ENCODE measurements around the gene CHERP.

CHERP gene

DNA sequence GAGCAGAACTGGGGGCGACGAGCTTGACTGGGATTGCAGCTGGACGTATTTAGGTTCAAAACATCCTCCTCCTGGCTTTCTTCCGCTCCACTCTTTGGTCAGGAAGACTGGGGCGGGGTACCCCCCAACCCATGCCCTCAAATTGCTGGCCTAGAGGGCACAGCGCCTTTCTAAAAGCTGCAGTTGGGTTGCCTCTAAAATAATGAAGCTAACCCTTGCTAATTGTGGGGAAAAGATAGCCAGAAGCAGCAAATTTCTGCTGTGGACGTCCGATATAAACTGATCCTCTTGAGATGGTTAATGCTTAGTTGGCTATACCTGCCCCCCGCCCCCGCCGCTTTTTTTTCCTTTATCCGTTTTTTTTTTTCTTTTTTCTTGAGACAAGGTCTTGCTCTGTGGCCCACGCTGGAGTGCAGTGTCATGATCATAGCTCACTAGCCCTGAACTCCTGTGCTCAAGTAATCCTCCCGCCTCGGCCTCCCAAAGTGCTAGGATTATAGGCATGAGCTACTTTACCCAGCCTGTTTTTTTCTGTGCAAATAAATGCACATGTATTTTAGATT lies 754 bp upstream of the CHERP start:
- peak in 2 of 4 experiments; percentile 33 to 53 for DNase-seq

DNA sequence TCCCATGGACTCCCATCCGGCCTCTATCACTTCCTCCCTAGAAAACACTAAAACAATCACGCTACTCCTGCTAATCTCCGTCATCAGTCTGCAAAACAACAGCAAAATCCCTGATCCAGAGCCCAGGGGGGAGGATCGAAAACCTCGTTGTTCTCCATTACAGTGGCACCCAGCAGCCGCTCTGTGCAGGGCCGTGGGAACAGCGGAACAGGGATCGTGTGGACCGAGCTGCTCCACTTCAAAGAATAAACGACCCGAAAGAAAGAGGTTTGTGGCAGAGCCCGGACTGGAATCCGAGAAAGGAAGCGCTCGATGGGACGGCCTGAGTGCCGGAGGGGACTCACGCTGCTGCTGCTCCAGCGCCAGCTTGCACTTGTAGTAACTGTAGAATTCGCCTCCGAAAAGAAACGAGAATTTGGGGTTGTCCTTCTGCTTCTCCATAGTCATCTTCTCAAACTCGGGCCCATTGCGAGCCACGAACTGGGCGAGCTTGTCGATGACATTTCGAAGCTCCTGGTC lies 652 bp downstream of the CHERP start:
- peak in 3 of 4 experiments; percentile 23 to 43 (median 26) for DNase-seq

DNA sequence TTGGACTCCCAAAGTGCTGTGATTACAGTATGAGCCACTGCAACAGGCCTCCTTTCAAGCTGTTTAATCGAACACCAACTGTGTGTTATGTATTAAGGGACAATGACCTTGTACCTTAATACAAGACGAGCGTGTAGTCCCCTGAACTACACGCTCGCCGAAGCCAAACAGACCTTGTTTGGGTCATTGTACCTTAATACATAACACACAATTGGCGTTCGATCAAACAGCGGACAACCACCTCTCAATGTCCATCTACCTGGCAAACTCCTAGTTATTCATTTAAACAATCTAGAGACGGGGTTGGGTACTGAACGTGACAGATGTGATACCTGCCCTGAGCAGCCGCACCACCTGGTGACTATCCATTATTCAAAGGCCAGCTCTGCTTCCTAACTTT lies 1.3 kb downstream of the CHERP start:
- DNase-seq, result no peak

DNA sequence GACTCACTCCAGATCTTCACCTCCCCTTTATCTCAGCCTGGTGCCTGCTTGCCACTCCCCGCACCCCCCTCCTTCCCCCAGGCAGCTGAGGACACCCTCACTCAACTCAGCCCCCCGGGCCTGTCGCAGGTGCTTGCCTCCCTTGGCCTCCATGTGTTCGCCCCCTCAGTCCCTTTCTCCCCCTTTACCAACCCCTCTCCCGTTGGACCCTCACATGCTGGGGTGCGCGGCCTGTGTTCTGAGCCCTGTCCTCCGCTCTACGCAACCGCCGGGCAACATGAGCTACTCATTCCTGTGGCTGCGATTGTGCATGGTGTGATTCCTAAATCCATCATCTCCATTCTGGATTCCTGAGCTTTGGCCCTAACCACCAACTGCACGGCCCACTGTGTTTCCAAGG lies 5.1 kb downstream of the CHERP start:
- DNase-seq, result no peak

DNA sequence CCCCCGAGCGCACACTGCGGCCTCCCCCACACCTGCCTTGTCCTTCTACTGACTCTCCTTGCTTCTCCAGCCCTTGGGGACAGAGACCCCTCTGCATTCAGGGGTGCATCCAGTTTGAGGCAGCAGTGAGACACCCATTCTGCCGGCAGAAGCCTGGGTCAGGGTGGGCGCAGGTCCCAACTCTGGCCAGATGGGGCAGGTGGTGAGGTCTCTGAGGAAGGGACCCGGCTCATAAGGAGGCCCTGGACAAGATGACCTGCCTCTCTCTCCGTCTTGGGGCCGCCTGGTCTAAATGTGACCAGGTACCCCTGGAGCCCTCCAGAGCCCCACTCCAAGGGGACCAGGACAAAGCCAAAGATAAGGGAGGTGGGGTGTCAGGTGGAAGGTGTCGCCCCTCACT lies 6.1 kb downstream of the CHERP start:
- DNase-seq, result no peak

DNA sequence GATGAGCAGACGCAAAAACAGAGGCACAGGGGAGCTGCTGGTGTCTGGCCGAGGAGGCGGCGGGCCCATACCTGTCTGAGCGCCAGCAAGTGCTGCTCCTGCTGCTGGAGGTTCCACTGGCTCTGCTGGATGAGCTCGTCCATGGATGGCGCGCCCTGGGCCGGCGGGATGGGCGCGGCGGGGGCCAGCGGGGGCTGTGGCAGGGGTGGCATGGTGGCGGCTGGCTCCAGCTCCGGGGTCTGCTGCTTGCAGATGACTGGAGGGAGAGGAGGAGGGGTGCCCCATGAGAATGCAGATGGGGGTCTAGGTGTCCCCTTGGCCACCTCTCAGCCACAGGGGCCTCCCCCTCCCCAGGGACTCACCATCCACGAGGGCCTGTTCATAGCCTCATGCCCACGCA lies 6.9 kb downstream of the CHERP start:
- no peak for DNase-seq

DNA sequence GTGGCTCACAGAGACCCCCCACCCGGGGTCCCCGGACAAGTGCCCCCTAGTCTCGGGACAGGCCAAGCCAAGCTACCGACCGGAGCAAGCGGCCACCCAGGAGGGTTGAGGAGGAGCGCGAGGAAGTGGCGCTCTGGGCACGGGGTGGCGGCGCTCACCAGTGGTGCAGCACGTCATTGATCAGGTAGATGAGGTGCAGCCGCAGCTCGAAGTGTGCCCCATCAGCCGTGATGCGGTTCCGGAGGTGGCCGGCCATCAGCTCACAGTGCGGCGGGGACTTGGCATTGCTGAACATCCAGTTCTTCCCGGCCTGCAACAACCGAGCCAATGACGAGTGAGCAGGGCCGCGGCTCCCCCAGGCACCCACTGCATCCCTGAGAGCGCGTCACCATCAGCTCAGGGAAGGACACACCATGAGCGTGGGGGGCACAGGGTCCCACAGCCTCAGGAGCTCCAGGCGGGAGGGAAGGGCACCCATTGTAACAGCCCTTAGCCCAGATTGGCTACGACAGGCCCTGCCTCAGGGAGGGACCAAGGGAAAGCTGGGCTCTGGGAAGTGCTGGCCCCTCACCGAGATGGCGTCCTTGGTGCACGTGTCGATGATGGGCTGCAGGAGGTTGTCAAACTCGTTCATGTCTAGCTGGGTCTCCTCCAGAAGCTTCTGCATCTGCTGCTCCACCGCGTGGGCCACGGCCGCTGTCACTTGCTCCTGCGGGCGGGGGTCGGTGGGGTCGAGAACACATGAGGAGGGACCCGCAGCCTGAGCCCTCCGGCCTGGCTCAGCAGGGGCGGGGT lies 9.6 kb downstream of the CHERP start:
- no peak for DNase-seq

DNA sequence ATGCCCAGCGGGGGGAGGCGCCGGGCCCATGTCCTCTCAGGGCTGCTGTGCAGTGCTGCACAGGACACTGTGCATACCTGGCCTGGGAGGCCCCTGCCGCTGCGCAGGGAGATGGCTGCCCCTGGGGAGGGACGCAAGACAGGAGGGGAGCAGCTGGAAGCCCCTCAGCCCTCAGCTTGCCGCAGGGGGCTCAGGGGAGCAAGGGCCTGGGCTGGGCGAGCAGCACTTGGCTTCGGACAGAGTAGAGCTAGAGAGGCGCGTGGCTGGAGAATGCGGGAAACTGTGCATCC lies 10.9 kb downstream of the CHERP start:
- DNase-seq, result no peak

DNA sequence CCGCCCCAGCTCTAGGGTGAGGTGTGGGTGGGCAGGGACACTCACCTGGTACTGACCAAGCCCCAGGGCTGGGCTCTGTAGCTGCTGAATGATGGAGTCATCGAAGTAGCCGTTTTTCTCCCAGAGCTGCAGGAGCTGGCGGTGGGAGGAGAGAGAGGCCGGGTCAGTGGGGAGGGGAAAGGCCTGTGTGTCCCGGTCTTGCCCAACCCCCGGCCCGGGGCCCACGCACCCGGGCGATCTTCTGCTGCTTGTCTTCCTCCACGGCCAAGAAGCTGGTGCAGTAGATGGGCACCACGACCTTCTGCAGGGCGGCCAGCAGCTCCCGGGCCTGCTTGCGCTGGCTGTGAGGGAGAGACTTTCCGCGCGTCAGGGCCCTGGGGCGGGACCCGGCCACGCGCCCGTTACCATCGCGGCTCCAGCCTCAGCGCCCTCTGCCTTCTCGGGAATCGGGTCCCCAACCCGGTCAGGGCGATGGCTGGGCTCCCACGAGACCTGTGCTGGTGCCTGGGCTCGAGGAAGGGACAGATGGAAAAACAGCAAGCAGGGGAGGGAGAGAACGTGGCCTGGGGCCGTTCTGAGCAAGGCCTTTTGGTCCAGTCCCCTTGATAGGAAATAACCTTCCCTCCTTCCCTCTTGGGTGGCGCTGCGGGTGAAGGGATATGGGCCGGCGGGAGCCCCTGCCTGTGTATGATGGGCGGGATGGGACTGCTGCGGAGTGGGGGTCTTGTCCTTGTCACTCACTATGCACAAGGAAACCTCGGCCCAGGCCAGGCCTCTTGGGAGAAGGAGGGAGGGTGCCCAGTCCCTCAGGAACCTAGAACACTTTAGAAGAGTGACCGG lies 11.5 kb downstream of the CHERP start:
- DNase-seq, result no peak

DNA sequence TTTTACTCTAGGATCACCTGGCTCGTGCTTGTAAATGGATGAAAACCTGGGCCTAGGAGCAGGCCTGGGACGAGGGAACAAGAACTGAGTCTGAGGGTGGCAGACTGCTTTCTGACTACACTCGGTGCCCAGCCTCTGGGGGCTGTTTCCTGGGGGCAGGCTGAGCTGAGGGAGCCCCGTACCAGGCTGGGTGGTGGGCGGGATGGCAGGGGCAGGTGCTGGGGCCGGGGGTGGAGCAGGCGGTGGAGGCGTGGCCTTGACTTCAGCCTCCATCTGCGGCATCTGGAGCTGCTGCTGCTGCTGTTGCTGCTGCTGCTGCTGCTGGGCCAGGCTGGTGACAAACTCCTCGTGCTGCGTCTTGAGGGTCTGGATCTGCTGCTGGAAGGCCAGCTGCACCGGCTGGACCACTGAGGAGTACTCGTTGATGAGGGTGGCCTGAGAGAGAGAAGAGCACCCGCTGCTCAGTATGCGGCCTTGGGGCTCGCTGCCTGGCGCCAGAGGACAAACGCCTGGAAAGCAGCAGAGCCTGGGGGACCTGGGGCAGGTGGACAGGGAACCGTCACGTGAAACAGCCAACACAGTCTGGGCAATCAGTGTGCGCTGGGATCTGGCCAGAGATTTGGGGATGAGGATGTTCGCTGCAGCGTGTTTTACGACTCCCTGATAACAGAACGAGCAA lies 12.6 kb downstream of the CHERP start:
- no peak for DNase-seq

- peak; percentile 25 to 54 (median 34) for DNase-seq
These were observed 14.2 kb downstream of the CHERP start for GRCh38 chr19:16527971-16528521.

- no peak for DNase-seq
These were observed 14.8 kb downstream of the CHERP start for GRCh38 chr19:16527334-16527935.

GRCh38 chr19:16525751-16526481 lies 16.3 kb downstream of the CHERP start:
- DNase-seq, result no peak

- no peak for DNase-seq
These were observed 17.1 kb downstream of the CHERP start for GRCh38 chr19:16524991-16525734.

GRCh38 chr19:16522559-16523377 lies 19.5 kb downstream of the CHERP start:
- no peak for DNase-seq

DNA sequence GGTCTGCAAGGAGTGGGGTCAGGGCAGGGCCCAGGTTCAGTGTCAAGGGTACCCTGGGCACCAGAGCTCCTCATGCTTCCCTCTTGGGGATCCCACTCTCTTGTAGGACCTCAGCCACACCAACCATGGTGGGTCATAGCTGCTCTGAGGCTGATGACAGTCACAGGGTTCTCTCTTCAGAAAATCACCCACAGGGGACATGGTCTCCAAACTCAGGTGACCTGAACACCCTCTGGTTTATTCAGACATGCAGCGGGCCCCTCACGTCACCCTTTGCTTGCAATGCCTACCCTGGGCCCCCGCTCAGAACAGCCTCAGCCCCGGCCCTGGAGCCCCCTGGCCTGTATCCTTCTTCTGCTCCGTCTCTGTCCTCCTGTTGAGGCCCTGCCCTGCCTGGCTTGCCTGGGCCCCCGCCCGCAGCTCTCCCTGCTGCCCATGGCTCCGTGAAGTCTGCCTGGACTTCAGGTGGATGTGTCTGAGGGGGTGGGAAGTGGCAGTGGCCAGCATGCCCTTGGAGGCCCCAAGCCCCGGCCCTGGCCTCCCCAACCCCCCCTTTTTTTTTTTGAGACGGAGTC lies 20.4 kb downstream of the CHERP start:
- DNase-seq, result no peak

GRCh38 chr19:16520986-16521624 lies 21.1 kb downstream of the CHERP start:
- DNase-seq, result no peak

GRCh38 chr19:16520074-16520973 lies 21.9 kb downstream of the CHERP start:
- no peak for DNase-seq
